HepG2 (cell line): ENCODE data around the gene DUSP7. TPM values are rescaled to one million over a fixed set of nuclear protein-coding genes. Genes with fewer than 3 reads are reported as not detected.

ENCODE experiments used
- ARHGAP35 ChIP-seq: sonication (generic); formaldehyde crosslinking; IDR thresholded peaks from 2 replicates; pipeline ENCODE4 v1.9.0; 2022; ENCODE audit warnings: mild to moderate bottlenecking, inconsistent platforms, moderate library complexity, missing genetic modification reagents, borderline replicate concordance
- DMAP1 ChIP-seq: IDR thresholded peaks from 2 replicates; pipeline ENCODE4 v1.6.1; 2016
- JUN ChIP-seq: sonication (generic); formaldehyde crosslinking; IDR thresholded peaks from 2 replicates; pipeline ENCODE4 v1.4.0; 2020; ENCODE audit warnings: mild to moderate bottlenecking, missing genetic modification reagents
- KLF16 ChIP-seq, 2 experiments: sonication (generic) in 1 of 2; formaldehyde crosslinking in 1 of 2; IDR thresholded peaks; 2 replicates each; pipeline versions ENCODE4 v1.6.1 to v1.8.0; 2016 to 2023; ENCODE audit warnings: missing genetic modification reagents in 2 of 2, missing compliant biosample characterization in 1 of 2
- KMT2A ChIP-seq: sonication (generic); formaldehyde crosslinking; IDR thresholded peaks from 2 replicates; pipeline ENCODE4 v1.4.0; 2020; ENCODE audit warnings: missing genetic modification reagents
- PATZ1 ChIP-seq: sonication (generic); formaldehyde crosslinking; IDR thresholded peaks from 2 replicates; pipeline ENCODE4 v1.4.0; 2020; ENCODE audit warnings: missing genetic modification reagents
- PHF21A ChIP-seq: sonication (generic); formaldehyde crosslinking; IDR thresholded peaks from 2 replicates; pipeline ENCODE4 v1.5.0; 2020; ENCODE audit warnings: mild to moderate bottlenecking, missing genetic modification reagents
- RAD21 ChIP-seq: fragments of 450-650 bp; formaldehyde crosslinking; IDR thresholded peaks from 2 replicates; pipeline ENCODE4 v1.5.0; 2020; ENCODE audit warnings: mild to moderate bottlenecking
- RORA ChIP-seq: sonication (generic); formaldehyde crosslinking; IDR thresholded peaks from 2 replicates; pipeline ENCODE4 v1.5.0; 2020; ENCODE audit warnings: mild to moderate bottlenecking, missing genetic modification reagents, moderate library complexity
- ZFY ChIP-seq: sonication (generic); formaldehyde crosslinking; IDR thresholded peaks from 2 replicates; pipeline ENCODE4 v1.4.0; 2020; ENCODE audit warnings: missing genetic modification reagents
- ZNF143 ChIP-seq: sonication (generic); formaldehyde crosslinking; IDR thresholded peaks from 2 replicates; pipeline ENCODE4 v1.4.0; 2020; ENCODE audit warnings: missing genetic modification reagents
- ZNF235 ChIP-seq: sonication (generic); formaldehyde crosslinking; IDR thresholded peaks from 2 replicates; pipeline ENCODE4 v1.8.1; 2023; ENCODE audit warnings: mild to moderate bottlenecking, missing genetic modification reagents, borderline replicate concordance
- ZNF501 ChIP-seq: sonication (generic); formaldehyde crosslinking; IDR thresholded peaks from 2 replicates; pipeline ENCODE4 v1.5.1; 2020; ENCODE audit warnings: mild to moderate bottlenecking, moderate library complexity, missing genetic modification reagents
- ZNF556 ChIP-seq: sonication (generic); formaldehyde crosslinking; IDR thresholded peaks from 2 replicates; pipeline ENCODE4 v1.4.0; 2020; ENCODE audit warnings: mild to moderate bottlenecking, missing genetic modification reagents, borderline replicate concordance
- ZNF703 ChIP-seq: sonication (generic); formaldehyde crosslinking; IDR thresholded peaks from 2 replicates; pipeline ENCODE4 v1.5.1; 2020; ENCODE audit warnings: missing genetic modification reagents, mild to moderate bottlenecking, moderate library complexity, borderline replicate concordance
- ZNF713 ChIP-seq: sonication (generic); formaldehyde crosslinking; IDR thresholded peaks from 2 replicates; pipeline ENCODE4 v1.4.0; 2020; ENCODE audit warnings: mild to moderate bottlenecking, missing genetic modification reagents
- ZNF792 ChIP-seq: IDR thresholded peaks from 2 replicates; pipeline ENCODE4 v1.6.1; 2016
- polyA plus RNA-seq, 8 experiments: library from polyadenylated mRNA; depleted of rRNA in 3 of 8; stranded (reverse) in 7 of 8; unstranded in 1 of 8; fragments of >200 nt; fragmentation: Illumina TruSeq in 4 of 8; extraction: Trizol in 4 of 8; gene quantifications; 2 replicates each; pipeline versions ENCODE4 v1.2.1 to v1.2.3, GENCODE V29; 2011 to 2016; ENCODE audit warnings: low read depth in 4 of 8, missing spikeins in 1 of 8, mixed read lengths in 1 of 8; ENCODE audit not compliant: insufficient read depth in 1 of 8
- total RNA-seq, 5 experiments: library from RNA; depleted of rRNA; stranded (reverse); fragments of >200 nt; fragmentation: Illumina TruSeq; extraction: Trizol; gene quantifications; 2 replicates each; pipeline ENCODE4 v1.2.3, GENCODE V29; 2016; ENCODE audit warnings: low read depth in 1 of 5
- TF ChIP-seq, protein P1 (sequence below): sonication (generic); formaldehyde crosslinking; conservative IDR thresholded peaks from 2 replicates; pipeline ENCODE4 v1.4.0; 2020; ENCODE audit warnings: missing genetic modification reagents
- TF ChIP-seq, protein P2 (sequence below): sonication (generic); formaldehyde crosslinking; IDR thresholded peaks from 2 replicates; pipeline ENCODE4 v1.5.0; 2020; ENCODE audit warnings: mild to moderate bottlenecking, missing genetic modification reagents, moderate library complexity
- TF ChIP-seq, protein P3 (sequence below): IDR thresholded peaks from 2 replicates; pipeline ENCODE4 v1.6.1; 2016; ENCODE audit warnings: mild to moderate bottlenecking
- TF ChIP-seq, protein P4 (sequence below): IDR thresholded peaks from 2 replicates; pipeline ENCODE4 v1.6.1; 2012; ENCODE audit warnings: low read depth, low read length, improper control_type of control experiment

DUSP7 gene
- total and polyA plus RNA-seq, 2 of the 13 experiments (the other 11 are each of a cell fraction or from before 2014, with no cell fraction given), result 6.6 to 8.8 TPM

DNA sequence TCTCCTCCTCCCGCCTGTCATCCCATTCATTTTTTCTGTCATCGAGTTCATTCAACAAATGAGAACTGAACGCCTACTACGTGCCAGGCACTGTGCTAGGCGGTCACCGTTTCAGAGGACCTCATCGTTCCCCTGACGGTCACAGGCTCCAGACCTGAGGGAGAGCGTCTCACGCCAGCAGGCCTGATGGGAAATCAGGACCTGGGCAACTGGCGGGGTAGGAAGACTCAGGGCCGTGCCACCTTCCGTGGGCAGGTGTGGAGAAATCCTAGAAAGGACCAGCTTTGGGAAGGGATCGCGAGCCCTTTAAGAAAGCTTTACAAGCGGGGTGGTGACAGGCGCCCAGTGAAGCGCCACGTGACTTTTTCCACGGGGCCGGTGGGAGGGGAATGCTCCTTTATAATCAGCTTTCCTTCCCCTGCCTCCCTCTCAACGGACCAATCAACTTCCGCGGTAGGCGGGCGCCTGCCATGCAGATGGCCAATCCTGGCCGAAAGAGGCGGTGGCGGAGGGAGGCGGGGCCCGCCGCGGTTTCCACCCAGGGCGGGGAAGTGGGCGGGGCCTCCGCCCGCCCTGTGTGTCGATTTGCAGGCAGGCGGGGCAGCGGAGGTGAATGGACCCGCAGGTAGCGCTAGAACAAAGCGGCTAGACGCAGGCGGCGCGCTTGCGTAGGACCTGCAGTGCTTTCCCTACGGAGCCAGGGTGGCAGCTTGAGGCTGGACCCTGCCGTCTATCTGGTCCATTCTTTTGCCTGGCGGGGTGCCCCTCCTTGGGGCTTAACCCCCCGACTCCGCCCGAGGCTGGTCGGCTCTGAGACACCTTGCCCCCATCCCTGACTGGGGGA, 819 bp upstream of the DUSP7 start (continued):
- TF ChIP-seq, protein P1, sequence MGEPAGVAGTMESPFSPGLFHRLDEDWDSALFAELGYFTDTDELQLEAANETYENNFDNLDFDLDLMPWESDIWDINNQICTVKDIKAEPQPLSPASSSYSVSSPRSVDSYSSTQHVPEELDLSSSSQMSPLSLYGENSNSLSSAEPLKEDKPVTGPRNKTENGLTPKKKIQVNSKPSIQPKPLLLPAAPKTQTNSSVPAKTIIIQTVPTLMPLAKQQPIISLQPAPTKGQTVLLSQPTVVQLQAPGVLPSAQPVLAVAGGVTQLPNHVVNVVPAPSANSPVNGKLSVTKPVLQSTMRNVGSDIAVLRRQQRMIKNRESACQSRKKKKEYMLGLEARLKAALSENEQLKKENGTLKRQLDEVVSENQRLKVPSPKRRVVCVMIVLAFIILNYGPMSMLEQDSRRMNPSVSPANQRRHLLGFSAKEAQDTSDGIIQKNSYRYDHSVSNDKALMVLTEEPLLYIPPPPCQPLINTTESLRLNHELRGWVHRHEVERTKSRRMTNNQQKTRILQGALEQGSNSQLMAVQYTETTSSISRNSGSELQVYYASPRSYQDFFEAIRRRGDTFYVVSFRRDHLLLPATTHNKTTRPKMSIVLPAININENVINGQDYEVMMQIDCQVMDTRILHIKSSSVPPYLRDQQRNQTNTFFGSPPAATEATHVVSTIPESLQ (CRISPR knock-in tag), result no peak
- TF ChIP-seq, protein P2, sequence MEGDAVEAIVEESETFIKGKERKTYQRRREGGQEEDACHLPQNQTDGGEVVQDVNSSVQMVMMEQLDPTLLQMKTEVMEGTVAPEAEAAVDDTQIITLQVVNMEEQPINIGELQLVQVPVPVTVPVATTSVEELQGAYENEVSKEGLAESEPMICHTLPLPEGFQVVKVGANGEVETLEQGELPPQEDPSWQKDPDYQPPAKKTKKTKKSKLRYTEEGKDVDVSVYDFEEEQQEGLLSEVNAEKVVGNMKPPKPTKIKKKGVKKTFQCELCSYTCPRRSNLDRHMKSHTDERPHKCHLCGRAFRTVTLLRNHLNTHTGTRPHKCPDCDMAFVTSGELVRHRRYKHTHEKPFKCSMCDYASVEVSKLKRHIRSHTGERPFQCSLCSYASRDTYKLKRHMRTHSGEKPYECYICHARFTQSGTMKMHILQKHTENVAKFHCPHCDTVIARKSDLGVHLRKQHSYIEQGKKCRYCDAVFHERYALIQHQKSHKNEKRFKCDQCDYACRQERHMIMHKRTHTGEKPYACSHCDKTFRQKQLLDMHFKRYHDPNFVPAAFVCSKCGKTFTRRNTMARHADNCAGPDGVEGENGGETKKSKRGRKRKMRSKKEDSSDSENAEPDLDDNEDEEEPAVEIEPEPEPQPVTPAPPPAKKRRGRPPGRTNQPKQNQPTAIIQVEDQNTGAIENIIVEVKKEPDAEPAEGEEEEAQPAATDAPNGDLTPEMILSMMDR (CRISPR knock-in tag), result peak; percentile 76
- TF ChIP-seq ZNF556 (CRISPR knock-in tag) (no peak), ZNF713 (CRISPR knock-in tag) (no peak), JUN (no peak), ZNF143 (CRISPR knock-in tag) (peak; percentile 56), ZFY (CRISPR knock-in tag) (peak; percentile 22; the same call in 1 of the 2 replicates), ZNF501 (CRISPR knock-in tag) (peak; percentile 71), PHF21A (CRISPR knock-in tag) (peak; percentile 89), DMAP1 (CRISPR knock-in tag) (peak; percentile 51; the same call in 1 of the 2 replicates), ARHGAP35 (CRISPR knock-in tag) (no peak), KMT2A (CRISPR knock-in tag) (no peak), KLF16 (CRISPR knock-in tag; IDR thresholded peaks at IDR 0.05) (peak in 1 of 2 experiments; percentile 35; a peak in 1 of 4 replicates), ZNF792 (0 out of 2 replicates have a peak, but pooled peaks have one; percentile 14), RORA (CRISPR knock-in tag) (no peak), ZNF703 (CRISPR knock-in tag) (no peak), PATZ1 (CRISPR knock-in tag) (no peak; the same call in 1 of the 2 replicates), RAD21 (0 out of 2 replicates have a peak, but pooled peaks have one; percentile 11), ZNF235 (CRISPR knock-in tag) (no peak)
- TF ChIP-seq, protein P3, sequence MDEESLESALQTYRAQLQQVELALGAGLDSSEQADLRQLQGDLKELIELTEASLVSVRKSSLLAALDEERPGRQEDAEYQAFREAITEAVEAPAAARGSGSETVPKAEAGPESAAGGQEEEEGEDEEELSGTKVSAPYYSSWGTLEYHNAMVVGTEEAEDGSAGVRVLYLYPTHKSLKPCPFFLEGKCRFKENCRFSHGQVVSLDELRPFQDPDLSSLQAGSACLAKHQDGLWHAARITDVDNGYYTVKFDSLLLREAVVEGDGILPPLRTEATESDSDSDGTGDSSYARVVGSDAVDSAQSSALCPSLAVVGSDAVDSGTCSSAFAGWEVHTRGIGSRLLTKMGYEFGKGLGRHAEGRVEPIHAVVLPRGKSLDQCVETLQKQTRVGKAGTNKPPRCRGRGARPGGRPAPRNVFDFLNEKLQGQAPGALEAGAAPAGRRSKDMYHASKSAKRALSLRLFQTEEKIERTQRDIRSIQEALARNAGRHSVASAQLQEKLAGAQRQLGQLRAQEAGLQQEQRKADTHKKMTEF (CRISPR knock-in tag), result peak; percentile 73
- TF ChIP-seq, protein P4, sequence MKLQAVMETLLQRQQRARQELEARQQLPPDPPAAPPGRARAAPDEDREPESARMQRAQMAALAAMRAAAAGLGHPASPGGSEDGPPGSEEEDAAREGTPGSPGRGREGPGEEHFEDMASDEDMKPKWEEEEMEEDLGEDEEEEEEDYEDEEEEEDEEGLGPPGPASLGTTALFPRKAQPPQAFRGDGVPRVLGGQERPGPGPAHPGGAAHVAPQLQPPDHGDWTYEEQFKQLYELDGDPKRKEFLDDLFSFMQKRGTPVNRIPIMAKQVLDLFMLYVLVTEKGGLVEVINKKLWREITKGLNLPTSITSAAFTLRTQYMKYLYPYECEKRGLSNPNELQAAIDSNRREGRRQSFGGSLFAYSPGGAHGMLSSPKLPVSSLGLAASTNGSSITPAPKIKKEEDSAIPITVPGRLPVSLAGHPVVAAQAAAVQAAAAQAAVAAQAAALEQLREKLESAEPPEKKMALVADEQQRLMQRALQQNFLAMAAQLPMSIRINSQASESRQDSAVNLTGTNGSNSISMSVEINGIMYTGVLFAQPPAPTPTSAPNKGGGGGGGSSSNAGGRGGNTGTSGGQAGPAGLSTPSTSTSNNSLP, result no peak
